Measurements from ENCODE around the gene L3MBTL2.
"Not testable (repeated sequence)": the region's sequence is repeated elsewhere in the genome, so short reads cannot be mapped to it uniquely, and the experiment has no call there.

Gene L3MBTL2

DNA sequence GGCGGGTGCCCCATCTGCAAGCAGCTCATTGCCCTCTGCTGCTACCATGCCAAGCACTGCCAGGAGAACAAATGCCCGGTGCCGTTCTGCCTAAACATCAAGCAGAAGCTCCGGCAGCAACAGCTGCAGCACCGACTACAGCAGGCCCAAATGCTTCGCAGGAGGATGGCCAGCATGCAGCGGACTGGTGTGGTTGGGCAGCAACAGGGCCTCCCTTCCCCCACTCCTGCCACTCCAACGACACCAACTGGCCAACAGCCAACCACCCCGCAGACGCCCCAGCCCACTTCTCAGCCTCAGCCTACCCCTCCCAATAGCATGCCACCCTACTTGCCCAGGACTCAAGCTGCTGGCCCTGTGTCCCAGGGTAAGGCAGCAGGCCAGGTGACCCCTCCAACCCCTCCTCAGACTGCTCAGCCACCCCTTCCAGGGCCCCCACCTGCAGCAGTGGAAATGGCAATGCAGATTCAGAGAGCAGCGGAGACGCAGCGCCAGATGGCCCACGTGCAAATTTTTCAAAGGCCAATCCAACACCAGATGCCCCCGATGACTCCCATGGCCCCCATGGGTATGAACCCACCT, 28.0 kb upstream of the L3MBTL2 start:
- POLR2A ChIA-PET: no interaction called here
- CTCF ChIA-PET: no interaction called here
- TF ChIP-seq ZNF384 (IDR thresholded peaks at IDR 0.05) (no peak), LEF1 (IDR thresholded peaks at IDR 0.05; ENCODE audit: borderline replicate concordance) (no peak), FOXK2 (IDR thresholded peaks at IDR 0.05) (no peak), SUZ12 (IDR thresholded peaks at IDR 0.05) (no peak), L3MBTL2 (conservative IDR thresholded peaks at IDR 0.05) (no peak), FOXM1 (IDR thresholded peaks at IDR 0.05; ENCODE audit: borderline replicate concordance) (no peak), CTBP1 (IDR thresholded peaks at IDR 0.05; ENCODE audit: borderline replicate concordance) (no peak), NFRKB (IDR thresholded peaks at IDR 0.05) (no peak), SP1 (IDR thresholded peaks at IDR 0.05) (no peak), TARDBP (IDR thresholded peaks at IDR 0.05) (no peak), ELF4 (IDR thresholded peaks at IDR 0.05) (no peak), FOXA1 (IDR thresholded peaks at IDR 0.05) (no peak)
- TF ChIP-seq, protein P1, sequence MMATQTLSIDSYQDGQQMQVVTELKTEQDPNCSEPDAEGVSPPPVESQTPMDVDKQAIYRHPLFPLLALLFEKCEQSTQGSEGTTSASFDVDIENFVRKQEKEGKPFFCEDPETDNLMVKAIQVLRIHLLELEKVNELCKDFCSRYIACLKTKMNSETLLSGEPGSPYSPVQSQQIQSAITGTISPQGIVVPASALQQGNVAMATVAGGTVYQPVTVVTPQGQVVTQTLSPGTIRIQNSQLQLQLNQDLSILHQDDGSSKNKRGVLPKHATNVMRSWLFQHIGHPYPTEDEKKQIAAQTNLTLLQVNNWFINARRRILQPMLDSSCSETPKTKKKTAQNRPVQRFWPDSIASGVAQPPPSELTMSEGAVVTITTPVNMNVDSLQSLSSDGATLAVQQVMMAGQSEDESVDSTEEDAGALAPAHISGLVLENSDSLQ (IDR thresholded peaks at IDR 0.05): no peak
- no peak for DNase-seq (ENCODE audit: extremely low spot score)

DNA sequence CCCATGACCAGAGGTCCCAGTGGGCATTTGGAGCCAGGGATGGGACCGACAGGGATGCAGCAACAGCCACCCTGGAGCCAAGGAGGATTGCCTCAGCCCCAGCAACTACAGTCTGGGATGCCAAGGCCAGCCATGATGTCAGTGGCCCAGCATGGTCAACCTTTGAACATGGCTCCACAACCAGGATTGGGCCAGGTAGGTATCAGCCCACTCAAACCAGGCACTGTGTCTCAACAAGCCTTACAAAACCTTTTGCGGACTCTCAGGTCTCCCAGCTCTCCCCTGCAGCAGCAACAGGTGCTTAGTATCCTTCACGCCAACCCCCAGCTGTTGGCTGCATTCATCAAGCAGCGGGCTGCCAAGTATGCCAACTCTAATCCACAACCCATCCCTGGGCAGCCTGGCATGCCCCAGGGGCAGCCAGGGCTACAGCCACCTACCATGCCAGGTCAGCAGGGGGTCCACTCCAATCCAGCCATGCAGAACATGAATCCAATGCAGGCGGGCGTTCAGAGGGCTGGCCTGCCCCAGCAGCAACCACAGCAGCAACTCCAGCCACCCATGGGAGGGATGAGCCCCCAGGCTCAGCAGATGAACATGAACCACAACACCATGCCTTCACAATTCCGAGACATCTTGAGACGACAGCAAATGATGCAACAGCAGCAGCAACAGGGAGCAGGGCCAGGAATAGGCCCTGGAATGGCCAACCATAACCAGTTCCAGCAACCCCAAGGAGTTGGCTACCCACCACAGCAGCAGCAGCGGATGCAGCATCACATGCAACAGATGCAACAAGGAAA, 27.3 kb upstream of the L3MBTL2 start:
- TF ChIP-seq L3MBTL2 (conservative IDR thresholded peaks at IDR 0.05) (no peak), ELF4 (IDR thresholded peaks at IDR 0.05) (no peak), ZNF384 (IDR thresholded peaks at IDR 0.05) (no peak), LEF1 (IDR thresholded peaks at IDR 0.05; ENCODE audit: borderline replicate concordance) (no peak), FOXM1 (IDR thresholded peaks at IDR 0.05; ENCODE audit: borderline replicate concordance) (no peak), HDGF (IDR thresholded peaks at IDR 0.05; ENCODE audit: borderline replicate concordance) (no peak), TARDBP (IDR thresholded peaks at IDR 0.05) (no peak), SP1 (IDR thresholded peaks at IDR 0.05) (no peak), FOXK2 (IDR thresholded peaks at IDR 0.05) (no peak), SUZ12 (IDR thresholded peaks at IDR 0.05) (no peak), NFRKB (IDR thresholded peaks at IDR 0.05) (no peak), FOXA1 (IDR thresholded peaks at IDR 0.05) (no peak), CTBP1 (IDR thresholded peaks at IDR 0.05; ENCODE audit: borderline replicate concordance) (no peak), BHLHE40 (IDR thresholded peaks at IDR 0.05; ENCODE audit: borderline replicate concordance) (no peak), ARNT (IDR thresholded peaks at IDR 0.05) (no peak)
- TF ChIP-seq, protein P1 (IDR thresholded peaks at IDR 0.05): no peak
- POLR2A ChIA-PET: no interaction called here
- DNase-seq (ENCODE audit: extremely low spot score): no peak
- CTCF ChIA-PET: no interaction called here

DNA sequence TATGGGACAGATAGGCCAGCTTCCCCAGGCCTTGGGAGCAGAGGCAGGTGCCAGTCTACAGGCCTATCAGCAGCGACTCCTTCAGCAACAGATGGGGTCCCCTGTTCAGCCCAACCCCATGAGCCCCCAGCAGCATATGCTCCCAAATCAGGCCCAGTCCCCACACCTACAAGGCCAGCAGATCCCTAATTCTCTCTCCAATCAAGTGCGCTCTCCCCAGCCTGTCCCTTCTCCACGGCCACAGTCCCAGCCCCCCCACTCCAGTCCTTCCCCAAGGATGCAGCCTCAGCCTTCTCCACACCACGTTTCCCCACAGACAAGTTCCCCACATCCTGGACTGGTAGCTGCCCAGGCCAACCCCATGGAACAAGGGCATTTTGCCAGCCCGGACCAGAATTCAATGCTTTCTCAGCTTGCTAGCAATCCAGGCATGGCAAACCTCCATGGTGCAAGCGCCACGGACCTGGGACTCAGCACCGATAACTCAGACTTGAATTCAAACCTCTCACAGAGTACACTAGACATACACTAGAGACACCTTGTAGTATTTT, 26.6 kb upstream of the L3MBTL2 start:
- DNase-seq (ENCODE audit: extremely low spot score): no peak
- no peak for TF ChIP-seq NFRKB (IDR thresholded peaks at IDR 0.05)
- no peak for TF ChIP-seq FOXA1 (IDR thresholded peaks at IDR 0.05)
- no peak for TF ChIP-seq FOXM1 (IDR thresholded peaks at IDR 0.05; ENCODE audit: borderline replicate concordance)
- TF ChIP-seq HDGF (IDR thresholded peaks at IDR 0.05; ENCODE audit: borderline replicate concordance): no peak
- no peak for TF ChIP-seq BHLHE40 (IDR thresholded peaks at IDR 0.05; ENCODE audit: borderline replicate concordance)
- no peak for TF ChIP-seq L3MBTL2 (conservative IDR thresholded peaks at IDR 0.05)
- no peak for TF ChIP-seq TARDBP (IDR thresholded peaks at IDR 0.05)
- no peak for TF ChIP-seq LEF1 (IDR thresholded peaks at IDR 0.05; ENCODE audit: borderline replicate concordance)
- no peak for TF ChIP-seq CTBP1 (IDR thresholded peaks at IDR 0.05; ENCODE audit: borderline replicate concordance)
- no peak for TF ChIP-seq SUZ12 (IDR thresholded peaks at IDR 0.05)
- no peak for TF ChIP-seq ELF4 (IDR thresholded peaks at IDR 0.05)
- TF ChIP-seq SP1 (IDR thresholded peaks at IDR 0.05): no peak
- no peak for TF ChIP-seq ARNT (IDR thresholded peaks at IDR 0.05)
- TF ChIP-seq FOXK2 (IDR thresholded peaks at IDR 0.05): no peak
- TF ChIP-seq, protein P1 (IDR thresholded peaks at IDR 0.05): no peak
- no peak for TF ChIP-seq ZNF384 (IDR thresholded peaks at IDR 0.05)
- ChIA-PET POLR2A (no interaction called here), CTCF (no interaction called here)

DNA sequence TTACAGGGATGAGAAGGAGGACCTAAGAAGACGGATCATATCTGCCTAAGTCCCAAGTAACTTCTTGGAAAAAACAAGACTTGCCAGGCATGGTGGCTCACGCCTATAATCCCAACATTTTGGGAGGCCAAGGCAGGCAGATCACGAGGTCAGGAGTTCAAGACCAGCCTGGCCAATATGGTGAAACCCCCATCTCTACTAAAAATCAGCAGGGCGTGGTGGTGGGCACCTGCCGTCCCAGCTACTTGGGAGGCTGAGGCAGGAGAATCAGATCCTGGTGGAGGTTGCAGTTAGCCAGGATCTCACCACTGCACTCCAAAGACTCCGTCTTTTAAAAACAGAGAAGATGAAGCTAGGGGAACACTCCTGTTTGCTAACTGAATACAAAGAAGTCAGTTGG, 24.8 kb upstream of the L3MBTL2 start:
- POLR2A ChIA-PET: interaction anchor here (0.6 kb wide), 2 partner anchors 11 to 32 kb away, joined by 3 read pairs; no protein-coding TSS in a partner anchor
- DNase-seq (ENCODE audit: extremely low spot score); CTCF ChIA-PET: not testable (repeated sequence)

DNA sequence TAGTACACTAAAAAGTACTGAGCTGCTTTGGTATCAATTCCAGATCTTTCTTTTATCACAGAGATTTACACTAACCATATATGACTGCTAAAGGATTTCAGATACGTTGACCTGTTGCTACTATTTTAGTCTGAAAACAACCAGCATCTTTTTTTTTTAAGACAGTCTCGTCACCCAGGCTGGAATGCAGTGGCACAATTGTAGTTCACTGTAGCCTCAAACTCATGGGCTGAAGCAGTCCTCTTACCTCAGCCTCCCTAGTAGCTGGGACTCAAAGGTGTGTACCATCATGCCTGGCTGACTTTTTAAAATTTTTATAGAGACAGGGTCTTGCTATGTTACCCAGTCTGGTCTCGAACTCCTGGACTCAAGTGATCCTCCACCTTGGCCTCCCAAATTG, 24.2 kb upstream of the L3MBTL2 start:
- ChIA-PET POLR2A (interaction anchor here (0.6 kb wide), 1 partner anchor 10 kb away, joined by 3 read pairs; no protein-coding TSS in a partner anchor), CTCF (no interaction called here)
- TF ChIP-seq HDGF (IDR thresholded peaks at IDR 0.05; ENCODE audit: borderline replicate concordance) (no peak), NFRKB (IDR thresholded peaks at IDR 0.05) (no peak), TARDBP (IDR thresholded peaks at IDR 0.05) (no peak), SUZ12 (IDR thresholded peaks at IDR 0.05) (no peak), LEF1 (IDR thresholded peaks at IDR 0.05; ENCODE audit: borderline replicate concordance) (no peak), ZNF384 (IDR thresholded peaks at IDR 0.05) (no peak), BHLHE40 (IDR thresholded peaks at IDR 0.05; ENCODE audit: borderline replicate concordance) (no peak), ARNT (IDR thresholded peaks at IDR 0.05) (no peak), FOXA1 (IDR thresholded peaks at IDR 0.05) (no peak), CTBP1 (IDR thresholded peaks at IDR 0.05; ENCODE audit: borderline replicate concordance) (no peak), FOXK2 (IDR thresholded peaks at IDR 0.05) (no peak), L3MBTL2 (conservative IDR thresholded peaks at IDR 0.05) (no peak), FOXM1 (IDR thresholded peaks at IDR 0.05; ENCODE audit: borderline replicate concordance) (no peak), ELF4 (IDR thresholded peaks at IDR 0.05) (no peak), SP1 (IDR thresholded peaks at IDR 0.05) (no peak)
- TF ChIP-seq, protein P1 (IDR thresholded peaks at IDR 0.05): no peak
- DNase-seq (ENCODE audit: extremely low spot score): no peak
